ENCODE measurements around the gene POLE2. TPM values are rescaled to one million over a fixed set of nuclear protein-coding genes. Genes with fewer than 3 reads are reported as not detected.
"Not testable (repeated sequence)": the region's sequence is repeated elsewhere in the genome, so short reads cannot be mapped to it uniquely, and the experiment has no call there.

Gene POLE2
- total RNA-seq, 3 donors from 2014 or later (not counting 1 experiment from before 2014, with no cell fraction given), result 3.0 to 4.5 (median 4.1) TPM

GRCh38 chr14:49670475-49670874 lies 17.5 kb downstream of the POLE2 start:
- DNase-seq, result no peak
- TF ChIP-seq CTCF (IDR thresholded peaks at IDR 0.05), result no peak
- Histone ChIP-seq H3K27me3 (ENCODE audit: control insufficient read depth, insufficient read depth, low read length) (no peaks in the 10 kb centered on the region), H3K9me3 (ENCODE audit: control insufficient read depth, insufficient read depth, low read length) (no peaks in the 10 kb centered on the region), H3K4me1 (ENCODE audit: control insufficient read depth, insufficient read depth, low read length) (no peaks in the 10 kb centered on the region), H3K36me3 (ENCODE audit: control insufficient read depth, insufficient read depth, low read length) (no peaks in the 10 kb centered on the region), H3K27ac (ENCODE audit: low read length) (no peak overlapping the region), H3K4me3 (ENCODE audit: low read length) (no peak overlapping the region)
- H3K9me3 Mint-ChIP-seq, result no peaks in the 10 kb centered on the region
- H3K27ac Mint-ChIP-seq, result no peak overlapping the region
- no peak for ATAC-seq
- no peaks in the 10 kb centered on the region for H3K27me3 Mint-ChIP-seq (ENCODE audit: low read depth in 2 of 2)
- intact Hi-C loops (cut with micrococcal nuclease), result no loop called here
- no peak overlapping the region for H3K4me3 Mint-ChIP-seq
- no peaks in the 10 kb centered on the region for H3K4me1 Mint-ChIP-seq
- no peaks in the 10 kb centered on the region for H3K36me3 Mint-ChIP-seq

GRCh38 chr14:49659526-49660455 lies 28.2 kb downstream of the POLE2 start:
- Mint-ChIP-seq H3K27ac (no peak overlapping the region), H3K27me3 (ENCODE audit: low read depth in 2 of 2) (no peaks in the 10 kb centered on the region), H3K9me3 (no peaks in the 10 kb centered on the region), H3K4me1 (no peaks in the 10 kb centered on the region), H3K4me3 (no peak overlapping the region), H3K36me3 (no peaks in the 10 kb centered on the region)
- Histone ChIP-seq H3K36me3 (ENCODE audit: control insufficient read depth, insufficient read depth, low read length) (no peaks in the 10 kb centered on the region), H3K9me3 (ENCODE audit: control insufficient read depth, insufficient read depth, low read length) (no peaks in the 10 kb centered on the region), H3K4me1 (ENCODE audit: control insufficient read depth, insufficient read depth, low read length) (no peaks in the 10 kb centered on the region), H3K27ac (ENCODE audit: low read length) (no peak overlapping the region), H3K27me3 (ENCODE audit: control insufficient read depth, insufficient read depth, low read length) (no peaks in the 10 kb centered on the region), H3K4me3 (ENCODE audit: low read length) (no peak overlapping the region)
- no peak for ATAC-seq
- WGBS (ENCODE audit: insufficient coverage), result 80% methylated on average over 1 of the region's 2 CpGs
- intact Hi-C loops (cut with micrococcal nuclease), result no loop called here
- no peak for DNase-seq
- no peak for TF ChIP-seq CTCF (IDR thresholded peaks at IDR 0.05)

GRCh38 chr14:49657500-49657899 lies 30.5 kb downstream of the POLE2 start:
- H3K4me1 Mint-ChIP-seq; H3K4me3 ChIP-seq (ENCODE audit: low read length); H3K9me3 ChIP-seq (ENCODE audit: control insufficient read depth, insufficient read depth, low read length); H3K4me1 ChIP-seq (ENCODE audit: control insufficient read depth, insufficient read depth, low read length); H3K36me3 ChIP-seq (ENCODE audit: control insufficient read depth, insufficient read depth, low read length); DNase-seq; H3K9me3 Mint-ChIP-seq; H3K27ac ChIP-seq (ENCODE audit: low read length); H3K36me3 Mint-ChIP-seq; H3K4me3 Mint-ChIP-seq; ATAC-seq; H3K27me3 Mint-ChIP-seq (ENCODE audit: low read depth in 2 of 2); H3K27me3 ChIP-seq (ENCODE audit: control insufficient read depth, insufficient read depth, low read length); intact Hi-C loops (cut with micrococcal nuclease); H3K27ac Mint-ChIP-seq: not testable (repeated sequence)
- 97% methylated on average over 3 of the region's 6 CpGs for WGBS (ENCODE audit: insufficient coverage)

GRCh38 chr14:49654511-49654910 lies 33.5 kb downstream of the POLE2 start:
- Histone ChIP-seq H3K4me1 (ENCODE audit: control insufficient read depth, insufficient read depth, low read length) (no peaks in the 10 kb centered on the region), H3K9me3 (ENCODE audit: control insufficient read depth, insufficient read depth, low read length) (no peaks in the 10 kb centered on the region), H3K27ac (ENCODE audit: low read length) (no peak overlapping the region), H3K36me3 (ENCODE audit: control insufficient read depth, insufficient read depth, low read length) (no peaks in the 10 kb centered on the region), H3K27me3 (ENCODE audit: control insufficient read depth, insufficient read depth, low read length) (no peaks in the 10 kb centered on the region), H3K4me3 (ENCODE audit: low read length) (no peak overlapping the region)
- DNase-seq (no peak), ATAC-seq (no peak)
- TF ChIP-seq CTCF (IDR thresholded peaks at IDR 0.05), result no peak
- intact Hi-C loops (cut with micrococcal nuclease), result no loop called here
- Mint-ChIP-seq H3K4me1 (no peaks in the 10 kb centered on the region), H3K9me3 (no peaks in the 10 kb centered on the region), H3K4me3 (no peak overlapping the region), H3K27ac (no peak overlapping the region), H3K27me3 (ENCODE audit: low read depth in 2 of 2) (no peaks in the 10 kb centered on the region), H3K36me3 (no peaks in the 10 kb centered on the region)
- 100% methylated on average over 2 of the region's 3 CpGs for WGBS (ENCODE audit: insufficient coverage)
